ENCODE data around the gene CNPY3. TPM values are rescaled to one million over a fixed set of nuclear protein-coding genes. Genes with fewer than 3 reads are reported as not detected.
"Not testable (repeated sequence)": the region's sequence is repeated elsewhere in the genome, so short reads cannot be mapped to it uniquely, and the experiment has no call there.

CNPY3 gene
- total RNA-seq, 4 donors from 2014 or later: 10.3 to 24.4 (median 21.0) TPM

GRCh38 chr6:42896178-42896719 lies 33.0 kb upstream of the CNPY3 start:
- Histone ChIP-seq H3K9me3 (no peaks in the 10 kb centered on the region), H3K36me3 (no peaks in the 10 kb centered on the region), H3K27ac (no peak overlapping the region), H3K4me3 (no peak overlapping the region), H3K4me1 (peaks cover 2 to 14% (median 3%) of the 10 kb centered on the region in 4 donors), H3K27me3 (no peaks in the 10 kb centered on the region)
- TF ChIP-seq EP300 (IDR thresholded peaks at IDR 0.05; ENCODE audit: low read depth) (no peak), POLR2A (IDR thresholded peaks at IDR 0.05) (no peak)
- 43 to 87% methylated on average over 1 to 10 of the region's 10 CpGs for WGBS, 2 donors (ENCODE audit: low coverage in 1 of 2)
- in situ Hi-C loops (cut with MboI; ENCODE audit: low pct_ligation_motif_present in 1 of 4, low pct_unique_long_range_greater_than_20kb in 1 of 4, low sequenced_read_pairs in 3 of 4) (loop anchor here in 1 of 4 donors (25.0 kb wide), 1 partner anchor 159 kb away; the partner anchor contains the start of gene TBCC), intact Hi-C loops (cut with DNase I; ENCODE audit: low total_unique reads) (no loop called here)
- no peak for DNase-seq

DNA sequence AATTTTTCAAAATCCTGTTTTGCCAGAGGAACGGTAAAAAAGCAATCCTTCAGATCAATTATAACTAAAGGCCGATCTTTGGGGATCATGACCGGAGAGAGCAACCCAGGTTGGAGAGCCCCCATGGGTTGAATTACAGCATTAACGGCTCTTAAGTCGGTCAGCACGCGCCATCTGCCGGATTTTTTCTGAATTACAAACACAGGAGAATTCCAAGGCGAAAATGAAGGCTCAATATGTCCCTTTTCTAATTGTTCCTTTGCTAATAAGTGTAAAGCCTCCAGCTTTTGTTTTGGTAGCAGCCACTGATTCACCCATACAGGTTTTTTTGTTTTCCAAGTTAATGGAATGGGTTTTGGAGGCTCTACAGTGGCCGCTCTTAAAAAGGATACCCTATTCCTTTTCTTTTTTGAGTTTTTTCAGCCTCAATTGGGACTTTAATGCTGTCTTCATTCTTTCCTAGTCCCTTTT lies 30.4 kb upstream of the CNPY3 start:
- intact Hi-C loops (cut with DNase I; ENCODE audit: low total_unique reads): no loop called here
- WGBS, 2 donors (ENCODE audit: low coverage in 1 of 2): 10 to 11% methylated on average over 9 to 10 of the region's 10 CpGs

GRCh38 chr6:42899871-42900270 lies 29.4 kb upstream of the CNPY3 start:
- TF ChIP-seq POLR2AphosphoS5 (IDR thresholded peaks at IDR 0.05) (no peak), EP300 (IDR thresholded peaks at IDR 0.05; ENCODE audit: low read depth) (no peak), POLR2A (IDR thresholded peaks at IDR 0.05) (no peak)
- TF ChIP-seq, protein P1, sequence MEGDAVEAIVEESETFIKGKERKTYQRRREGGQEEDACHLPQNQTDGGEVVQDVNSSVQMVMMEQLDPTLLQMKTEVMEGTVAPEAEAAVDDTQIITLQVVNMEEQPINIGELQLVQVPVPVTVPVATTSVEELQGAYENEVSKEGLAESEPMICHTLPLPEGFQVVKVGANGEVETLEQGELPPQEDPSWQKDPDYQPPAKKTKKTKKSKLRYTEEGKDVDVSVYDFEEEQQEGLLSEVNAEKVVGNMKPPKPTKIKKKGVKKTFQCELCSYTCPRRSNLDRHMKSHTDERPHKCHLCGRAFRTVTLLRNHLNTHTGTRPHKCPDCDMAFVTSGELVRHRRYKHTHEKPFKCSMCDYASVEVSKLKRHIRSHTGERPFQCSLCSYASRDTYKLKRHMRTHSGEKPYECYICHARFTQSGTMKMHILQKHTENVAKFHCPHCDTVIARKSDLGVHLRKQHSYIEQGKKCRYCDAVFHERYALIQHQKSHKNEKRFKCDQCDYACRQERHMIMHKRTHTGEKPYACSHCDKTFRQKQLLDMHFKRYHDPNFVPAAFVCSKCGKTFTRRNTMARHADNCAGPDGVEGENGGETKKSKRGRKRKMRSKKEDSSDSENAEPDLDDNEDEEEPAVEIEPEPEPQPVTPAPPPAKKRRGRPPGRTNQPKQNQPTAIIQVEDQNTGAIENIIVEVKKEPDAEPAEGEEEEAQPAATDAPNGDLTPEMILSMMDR (IDR thresholded peaks at IDR 0.05): no peak
- intact Hi-C loops (cut with DNase I; ENCODE audit: low total_unique reads): loop anchor here (5.0 kb wide), 1 partner anchor 242 kb away; no protein-coding TSS in a partner anchor
- H3K27ac ChIP-seq: no peak overlapping the region
- no peak for DNase-seq
- no peaks in the 10 kb centered on the region for H3K27me3 ChIP-seq
- H3K4me1 ChIP-seq: peaks cover 0 to 13% (median 4%) of the 10 kb centered on the region in 4 donors
- no peak overlapping the region for H3K4me3 ChIP-seq
- WGBS, 2 donors (ENCODE audit: low coverage in 1 of 2): 66% methylated on average over 8 of the region's 8 CpGs; no CpG with 5 or more reads in 1 of the 2 donors
- no peaks in the 10 kb centered on the region for H3K36me3 ChIP-seq
- in situ Hi-C loops (cut with MboI; ENCODE audit: low pct_ligation_motif_present in 1 of 4, low pct_unique_long_range_greater_than_20kb in 1 of 4, low sequenced_read_pairs in 3 of 4): loop anchor here in 3 of 4 donors (10.0 to 25.0 kb wide), 2 partner anchors 163 to 245 kb away; partner anchors contain the start of gene TBCC (in 1 of the 3)
- no peaks in the 10 kb centered on the region for H3K9me3 ChIP-seq

More for the DNA sequence above, 30.4 kb upstream of the CNPY3 start:
- Histone ChIP-seq H3K27ac (no peak overlapping the region), H3K27me3 (no peaks in the 10 kb centered on the region), H3K36me3 (no peaks in the 10 kb centered on the region), H3K9me3 (no peaks in the 10 kb centered on the region), H3K4me3 (no peak overlapping the region), H3K4me1 (peaks cover 0 to 13% (median 4%) of the 10 kb centered on the region in 4 donors)
- DNase-seq: peak; percentile 71
- in situ Hi-C loops (cut with MboI; ENCODE audit: low pct_ligation_motif_present in 1 of 4, low pct_unique_long_range_greater_than_20kb in 1 of 4, low sequenced_read_pairs in 3 of 4): loop anchor here in 1 of 4 donors (25.0 kb wide), 1 partner anchor 162 kb away; the partner anchor contains the start of gene TBCC
- no peak for TF ChIP-seq EP300 (IDR thresholded peaks at IDR 0.05; ENCODE audit: low read depth)
- TF ChIP-seq, protein P1 (IDR thresholded peaks at IDR 0.05): peak; percentile 80 to 88 (median 81)

DNA sequence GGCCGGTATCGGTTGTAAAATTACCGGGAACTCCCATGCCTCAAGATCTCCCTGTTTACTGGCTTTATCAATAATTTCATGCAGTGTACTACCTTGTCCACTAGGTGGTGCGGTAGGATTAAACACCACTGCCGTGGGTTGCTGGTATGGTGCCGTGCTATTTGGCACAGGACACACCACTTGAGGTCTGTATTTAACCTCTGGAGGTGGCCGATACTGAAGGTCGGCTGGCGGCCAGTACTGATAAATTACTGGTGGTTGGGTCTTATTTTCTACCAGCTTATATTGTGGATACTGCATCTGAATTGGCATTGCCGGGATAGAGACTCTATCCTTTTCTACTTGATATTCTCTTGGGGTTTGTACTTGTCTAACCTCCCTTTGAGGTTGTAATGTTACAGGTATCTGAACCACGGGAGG lies 27.7 kb upstream of the CNPY3 start:
- Histone ChIP-seq H3K27ac (no peak overlapping the region), H3K9me3 (no peaks in the 10 kb centered on the region), H3K27me3 (no peaks in the 10 kb centered on the region), H3K36me3 (no peaks in the 10 kb centered on the region), H3K4me3 (no peak overlapping the region), H3K4me1 (peaks cover 0 to 13% (median 4%) of the 10 kb centered on the region in 4 donors)
- TF ChIP-seq EP300 (IDR thresholded peaks at IDR 0.05; ENCODE audit: low read depth) (no peak), POLR2AphosphoS5 (IDR thresholded peaks at IDR 0.05) (no peak)
- TF ChIP-seq, protein P1 (IDR thresholded peaks at IDR 0.05): peak; percentile 87 to 95 (median 90)
- in situ Hi-C loops (cut with MboI; ENCODE audit: low pct_ligation_motif_present in 1 of 4, low pct_unique_long_range_greater_than_20kb in 1 of 4, low sequenced_read_pairs in 3 of 4) (loop anchor here in 3 of 4 donors (10.0 kb wide), 1 partner anchor 243 kb away; no protein-coding TSS in a partner anchor), intact Hi-C loops (cut with DNase I; ENCODE audit: low total_unique reads) (loop anchor here (5.0 kb wide), 1 partner anchor 241 kb away; no protein-coding TSS in a partner anchor)
- peak; percentile 76 for DNase-seq
- 0 to 4% methylated on average over 1 to 11 of the region's 11 CpGs for WGBS, 2 donors (ENCODE audit: low coverage in 1 of 2)

DNA sequence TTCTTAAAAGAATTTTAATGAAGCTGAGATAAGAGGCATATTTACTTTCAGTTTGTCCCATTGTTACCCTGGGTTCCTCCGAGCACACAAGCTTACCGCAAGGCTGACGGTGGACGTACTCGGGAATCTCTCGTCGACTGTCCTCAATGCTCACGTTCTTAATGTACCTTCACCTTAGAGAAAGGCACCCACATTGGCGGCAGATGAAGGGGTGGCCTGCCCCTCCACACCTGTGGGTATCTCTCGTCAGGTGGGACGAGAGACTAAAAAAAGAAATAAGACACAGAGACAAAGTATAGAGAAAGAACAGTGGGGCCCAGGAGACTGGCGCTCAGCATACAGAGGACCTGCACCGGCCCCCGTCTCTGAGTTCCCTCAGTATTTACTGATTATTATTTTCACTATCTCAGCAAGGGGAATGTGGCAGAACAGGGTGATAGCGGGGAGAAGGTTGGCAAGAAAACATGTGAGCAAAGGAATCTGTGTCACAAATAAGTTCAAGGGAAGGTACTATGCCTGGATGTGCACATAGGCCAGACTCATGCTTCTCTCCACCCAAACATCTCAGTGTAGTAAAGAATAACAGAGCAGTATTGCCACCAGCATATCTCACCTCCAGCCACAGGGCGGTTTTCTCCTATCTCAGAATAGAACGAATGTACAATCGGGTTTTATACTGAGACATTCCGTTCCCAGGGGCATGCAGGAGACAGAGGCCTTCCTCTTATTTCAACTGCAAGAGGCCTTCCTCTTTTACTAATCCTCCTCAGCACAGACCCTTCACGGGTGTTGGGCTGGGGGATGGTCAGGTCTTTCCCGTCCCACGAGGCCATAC lies 26.6 kb upstream of the CNPY3 start:
- not testable (repeated sequence) for H3K36me3 ChIP-seq, DNase-seq, H3K9me3 ChIP-seq, H3K4me3 ChIP-seq, H3K27me3 ChIP-seq, H3K27ac ChIP-seq
- intact Hi-C loops (cut with DNase I; ENCODE audit: low total_unique reads) (loop anchor here (5.0 kb wide), 1 partner anchor 240 kb away; no protein-coding TSS in a partner anchor), in situ Hi-C loops (cut with MboI; ENCODE audit: low pct_ligation_motif_present in 1 of 4, low pct_unique_long_range_greater_than_20kb in 1 of 4, low sequenced_read_pairs in 3 of 4) (loop anchor here in 3 of 4 donors (10.0 kb wide), 1 partner anchor 242 kb away; no protein-coding TSS in a partner anchor)
- 90 to 93% methylated on average over 15 to 22 of the region's 22 CpGs for WGBS, 2 donors (ENCODE audit: low coverage in 1 of 2)
- H3K4me1 ChIP-seq: peaks cover 0 to 13% (median 4%) of the 10 kb centered on the region in 4 donors

Data from transverse colon (tissue), 4 donors.